Tibial nerve (tissue), 4 donors: ENCODE measurements around the gene EPB41L4B.

Source experiments
- EP300 ChIP-seq, 2 donors: sonication (generic); formaldehyde crosslinking; IDR thresholded peaks; one replicate each; pipeline ENCODE4 v1.6.1; 2017; ENCODE audit warnings: antibody characterized with exemption in 2 of 2, mild to moderate bottlenecking in 1 of 2
- POLR2A ChIP-seq, 2 donors: fragments of 450-650 bp; IDR thresholded peaks; one replicate each; pipeline ENCODE4 v1.6.1; 2017; ENCODE audit warnings: antibody characterized with exemption in 2 of 2, mild to moderate bottlenecking in 2 of 2, moderate library complexity in 2 of 2
- TF ChIP-seq, protein P1 (sequence below), 5 experiments: fragments of 200-600 bp in 3 of 5; fragments of 450-650 bp in 2 of 5; sonication (generic) in 3 of 5; IDR thresholded peaks; one replicate each; pipeline ENCODE4 v1.5.1; 2016 to 2019; ENCODE audit warnings: antibody characterized with exemption in 5 of 5, mild to moderate bottlenecking in 3 of 5, moderate library complexity in 2 of 5

DNA sequence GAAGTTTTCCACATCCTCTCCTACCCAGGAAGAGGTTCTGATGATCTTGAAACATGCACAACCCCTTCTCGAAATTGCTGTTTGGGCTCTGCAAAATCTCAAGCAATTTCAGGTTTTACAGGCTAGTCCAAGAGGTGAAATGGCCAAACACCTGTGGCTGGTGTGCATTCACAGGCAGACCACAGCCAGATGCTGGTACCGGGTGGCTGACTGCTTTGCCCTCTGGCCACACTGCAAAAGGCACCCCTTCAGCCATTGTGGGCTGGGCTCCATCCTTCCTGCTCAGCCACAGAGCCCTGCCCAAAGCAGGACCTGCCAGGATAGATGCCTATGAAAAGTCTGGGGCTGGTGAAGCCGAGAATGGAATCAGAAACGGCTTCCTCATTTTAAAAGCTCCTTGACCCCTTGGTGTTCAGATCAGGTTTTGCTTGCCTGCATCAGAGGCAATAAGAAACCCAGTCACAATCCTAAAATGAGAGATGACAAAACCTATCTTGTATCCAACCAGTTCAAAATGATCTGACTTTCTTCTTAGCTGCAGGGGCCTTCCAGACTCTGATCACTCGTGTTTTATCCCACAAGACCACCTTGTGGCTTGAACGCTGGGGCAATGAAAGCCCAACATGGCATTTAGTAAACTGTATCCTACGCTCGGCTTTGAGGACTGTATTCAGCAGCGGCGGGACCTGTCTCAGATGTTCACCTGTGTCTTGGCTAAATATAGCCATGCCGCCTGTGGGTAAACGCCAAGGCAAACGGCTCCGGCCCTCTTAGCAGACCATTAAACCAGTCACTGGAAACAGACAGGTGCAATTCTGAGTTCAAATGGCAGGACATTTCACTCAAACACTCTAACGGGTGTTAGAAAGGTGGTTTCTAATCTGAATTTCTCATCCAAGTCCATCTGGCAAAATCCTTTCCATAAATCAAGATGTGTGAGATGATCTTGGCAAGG lies 49.6 kb downstream of the EPB41L4B start:
- TF ChIP-seq, protein P1, sequence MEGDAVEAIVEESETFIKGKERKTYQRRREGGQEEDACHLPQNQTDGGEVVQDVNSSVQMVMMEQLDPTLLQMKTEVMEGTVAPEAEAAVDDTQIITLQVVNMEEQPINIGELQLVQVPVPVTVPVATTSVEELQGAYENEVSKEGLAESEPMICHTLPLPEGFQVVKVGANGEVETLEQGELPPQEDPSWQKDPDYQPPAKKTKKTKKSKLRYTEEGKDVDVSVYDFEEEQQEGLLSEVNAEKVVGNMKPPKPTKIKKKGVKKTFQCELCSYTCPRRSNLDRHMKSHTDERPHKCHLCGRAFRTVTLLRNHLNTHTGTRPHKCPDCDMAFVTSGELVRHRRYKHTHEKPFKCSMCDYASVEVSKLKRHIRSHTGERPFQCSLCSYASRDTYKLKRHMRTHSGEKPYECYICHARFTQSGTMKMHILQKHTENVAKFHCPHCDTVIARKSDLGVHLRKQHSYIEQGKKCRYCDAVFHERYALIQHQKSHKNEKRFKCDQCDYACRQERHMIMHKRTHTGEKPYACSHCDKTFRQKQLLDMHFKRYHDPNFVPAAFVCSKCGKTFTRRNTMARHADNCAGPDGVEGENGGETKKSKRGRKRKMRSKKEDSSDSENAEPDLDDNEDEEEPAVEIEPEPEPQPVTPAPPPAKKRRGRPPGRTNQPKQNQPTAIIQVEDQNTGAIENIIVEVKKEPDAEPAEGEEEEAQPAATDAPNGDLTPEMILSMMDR (IDR thresholded peaks at IDR 0.05), result no peak
- TF ChIP-seq EP300 (IDR thresholded peaks at IDR 0.05) (no peak), POLR2A (IDR thresholded peaks at IDR 0.05) (no peak)
